Stromal cell of bone marrow (primary cell): Measurements from ENCODE around the gene SERPINE2.
"Not testable (repeated sequence)": the region's sequence is repeated elsewhere in the genome, so short reads cannot be mapped to it uniquely, and the experiment has no call there.

Experiments used
- DNase-seq: peaks from one replicate; pipeline ENCODE4 v3.0.0-alpha.2; 2012; ENCODE audit warnings: low read depth

The SERPINE2 gene

GRCh38 chr2:224014336-224014735, 24.8 kb downstream of the SERPINE2 start:
- DNase-seq: no peak

DNA sequence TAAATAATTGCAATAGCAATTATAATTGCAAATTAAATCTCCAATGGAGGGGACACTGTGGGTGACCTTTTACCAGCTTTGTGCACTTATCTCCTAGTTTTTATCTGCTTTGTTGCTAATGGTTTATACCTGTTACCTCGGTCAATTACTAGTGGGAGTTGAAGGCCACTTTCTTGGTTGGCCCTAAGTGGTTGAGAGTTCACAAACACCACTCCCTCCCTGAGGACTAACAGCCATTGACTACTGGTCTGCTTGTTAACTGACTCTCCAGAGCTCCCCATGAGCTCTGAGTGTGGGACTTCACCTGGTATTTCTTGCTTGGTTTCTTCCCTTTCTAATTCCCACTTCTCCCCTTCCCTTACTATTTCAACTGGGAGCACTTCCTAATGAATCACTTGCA, 27.2 kb downstream of the SERPINE2 start:
- no peak for DNase-seq

GRCh38 chr2:224009605-224010315, 29.3 kb downstream of the SERPINE2 start:
- DNase-seq: no peak

DNA sequence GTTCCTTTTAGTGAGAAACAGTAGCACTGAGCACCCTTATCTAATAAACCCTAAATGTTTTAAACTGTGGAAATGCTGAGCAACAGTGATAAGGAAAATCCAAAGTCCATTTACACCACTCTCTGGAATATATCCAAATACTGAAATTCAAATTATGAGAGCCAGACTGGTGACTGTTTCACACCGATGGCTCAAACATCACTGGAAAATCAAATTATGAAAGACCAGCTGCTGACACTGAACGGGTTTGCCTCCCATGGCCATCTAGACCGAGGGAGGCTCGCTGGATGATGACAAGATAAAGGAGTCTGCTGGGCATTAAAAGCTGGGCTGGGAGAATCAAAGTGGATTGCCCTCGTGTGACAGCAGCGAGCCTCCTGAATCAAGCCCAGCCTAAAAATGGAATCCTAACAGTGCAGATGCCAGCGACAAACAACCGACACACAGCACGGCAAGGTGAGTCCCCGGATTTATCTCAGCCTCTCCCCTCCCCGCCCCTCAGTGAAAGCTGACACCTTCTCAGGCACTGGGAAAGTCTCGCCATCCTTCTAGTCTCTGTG, 30.3 kb downstream of the SERPINE2 start:
- no peak for DNase-seq

- DNase-seq: no peak
Observed at GRCh38 chr2:224004105-224004695, 34.9 kb downstream of the SERPINE2 start.

DNA sequence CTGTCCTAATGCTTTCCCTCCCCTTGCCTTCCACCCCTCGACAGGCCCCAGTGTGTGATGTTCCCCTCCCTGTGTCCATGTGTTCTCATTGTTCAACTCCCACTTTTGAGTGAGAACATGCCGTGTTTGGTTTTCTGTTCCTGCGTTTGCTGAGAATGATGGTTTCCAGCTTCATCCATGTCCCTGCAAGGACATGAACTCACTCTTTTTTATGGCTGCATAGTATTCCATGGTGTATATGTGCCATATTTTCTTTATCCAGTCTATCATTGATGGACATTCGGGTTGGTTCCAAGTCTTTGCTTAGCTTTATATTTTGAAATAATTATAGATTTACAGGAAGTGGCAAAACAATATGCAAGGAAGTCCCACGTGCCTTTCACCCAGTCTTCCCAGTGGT, 38.4 kb downstream of the SERPINE2 start:
- DNase-seq: not testable (repeated sequence)

DNA sequence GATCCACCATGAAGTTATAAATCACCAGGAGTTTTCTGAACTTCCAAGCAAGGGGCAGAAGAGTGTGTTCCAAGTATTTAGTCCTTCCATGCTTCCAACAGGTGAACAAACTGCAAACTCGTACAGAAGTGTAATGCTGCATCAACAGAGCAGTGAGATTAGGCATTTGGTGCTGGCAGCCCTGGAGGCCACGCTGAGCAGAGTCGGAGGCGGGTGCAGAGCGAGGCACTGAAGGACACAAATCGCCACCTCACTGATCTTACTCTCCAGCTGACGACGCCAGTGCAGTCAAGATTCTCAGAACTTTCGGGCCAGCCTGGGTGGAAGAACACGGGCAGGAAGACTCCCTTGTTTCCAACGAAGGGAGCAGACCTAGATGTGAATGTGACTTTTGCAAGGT, 39.2 kb downstream of the SERPINE2 start:
- DNase-seq: no peak

DNA sequence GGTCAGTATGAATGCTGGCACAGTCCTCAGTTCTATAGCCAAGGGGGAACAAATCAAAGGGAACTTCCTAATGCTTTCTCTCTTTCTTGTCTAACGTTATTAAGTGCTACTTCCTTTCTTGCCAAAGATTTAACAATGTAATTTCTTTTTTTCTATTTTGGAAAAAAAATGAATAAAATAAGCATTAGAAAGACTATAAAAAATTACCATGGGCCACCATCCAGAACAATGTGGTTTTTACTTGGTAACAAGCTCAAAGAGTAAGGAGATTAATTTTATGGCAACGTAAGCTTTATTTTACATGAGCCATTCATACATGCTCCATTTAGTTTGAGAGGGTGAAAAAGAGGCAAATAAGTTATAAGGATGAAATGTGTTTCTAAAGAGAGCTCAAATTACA, 40.1 kb downstream of the SERPINE2 start:
- DNase-seq: no peak

- no peak for DNase-seq
Observed at GRCh38 chr2:223997938-223998337, 41.1 kb downstream of the SERPINE2 start.

DNA sequence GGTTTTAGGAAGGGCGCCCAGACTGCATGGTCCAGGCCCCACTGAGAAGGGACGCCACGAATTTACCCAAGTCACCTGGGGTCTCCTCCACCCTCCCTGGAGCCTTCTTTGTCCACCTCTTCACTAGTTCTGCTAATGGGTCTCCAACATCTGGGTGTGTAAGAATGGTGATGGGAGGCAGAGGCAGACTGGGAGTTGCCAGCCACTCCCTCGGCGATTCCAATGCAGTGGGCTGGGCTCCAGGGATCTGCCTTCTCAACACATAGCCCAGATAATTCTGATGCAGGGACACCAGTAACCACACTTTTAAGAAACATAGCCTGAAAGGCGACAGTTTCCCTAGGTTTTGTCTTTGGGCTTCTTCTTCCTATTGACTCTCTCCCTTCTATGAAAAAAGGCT, 42.7 kb downstream of the SERPINE2 start:
- no peak for DNase-seq

GRCh38 chr2:223995569-223995968, 43.5 kb downstream of the SERPINE2 start:
- peak; percentile 30 for DNase-seq

DNA sequence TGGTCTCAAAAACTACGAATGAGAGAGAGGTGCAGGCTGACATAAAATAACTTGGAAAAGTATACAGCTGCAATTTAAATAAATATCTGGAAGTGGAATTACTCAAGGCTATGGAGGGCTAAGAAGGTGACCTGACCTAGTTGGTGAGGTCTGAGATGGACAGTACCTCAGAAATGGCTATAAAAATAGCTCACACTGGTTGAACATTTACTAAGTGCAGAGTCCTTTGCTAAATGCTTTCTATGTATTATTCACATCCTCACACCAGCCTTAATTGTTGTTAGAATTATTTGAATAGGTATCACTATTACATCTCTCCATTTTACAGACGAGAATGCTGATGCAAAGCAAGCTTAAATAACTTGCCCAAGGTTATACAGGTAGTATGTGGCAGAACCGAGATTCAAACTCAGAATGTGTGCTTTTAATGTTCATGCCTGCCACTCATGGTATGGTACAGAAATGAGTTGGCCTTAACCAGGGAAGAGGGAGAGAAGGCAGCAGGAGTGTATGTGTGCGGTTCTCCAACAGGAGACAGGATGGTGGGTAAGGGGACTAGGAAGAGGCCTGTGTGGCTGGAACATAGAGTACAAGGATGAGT, 44.4 kb downstream of the SERPINE2 start:
- no peak for DNase-seq

DNA sequence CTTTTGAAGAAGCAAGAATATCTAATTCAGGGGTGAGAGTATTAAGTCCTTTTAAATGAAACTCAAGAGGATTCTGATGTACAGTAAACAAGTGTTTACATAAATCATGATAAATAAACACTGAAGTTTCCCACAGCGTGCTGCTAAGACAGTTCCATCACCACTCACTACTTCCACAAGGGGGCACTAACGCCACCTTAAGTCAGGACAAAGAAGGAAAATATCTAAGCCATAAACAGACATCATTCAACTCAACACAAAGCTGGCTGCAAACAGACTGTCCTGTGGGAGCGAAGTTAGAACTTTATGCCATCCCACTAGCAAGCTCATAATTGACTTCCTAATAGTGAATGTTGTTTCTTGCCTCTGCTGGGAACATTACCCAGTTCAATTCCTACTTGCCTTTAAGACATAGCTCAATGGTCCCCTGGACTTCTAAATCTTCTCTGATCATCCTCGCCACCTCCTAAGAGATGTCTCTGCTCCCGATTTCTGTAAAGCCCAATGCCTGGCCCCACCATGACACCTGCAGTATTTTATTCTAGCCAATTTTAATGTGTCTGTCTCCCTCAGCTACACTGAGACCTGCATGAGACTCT, 45.4 kb downstream of the SERPINE2 start:
- DNase-seq: peak; percentile 75

- no peak for DNase-seq
Observed at GRCh38 chr2:223991611-223992010, 47.5 kb downstream of the SERPINE2 start.

DNA sequence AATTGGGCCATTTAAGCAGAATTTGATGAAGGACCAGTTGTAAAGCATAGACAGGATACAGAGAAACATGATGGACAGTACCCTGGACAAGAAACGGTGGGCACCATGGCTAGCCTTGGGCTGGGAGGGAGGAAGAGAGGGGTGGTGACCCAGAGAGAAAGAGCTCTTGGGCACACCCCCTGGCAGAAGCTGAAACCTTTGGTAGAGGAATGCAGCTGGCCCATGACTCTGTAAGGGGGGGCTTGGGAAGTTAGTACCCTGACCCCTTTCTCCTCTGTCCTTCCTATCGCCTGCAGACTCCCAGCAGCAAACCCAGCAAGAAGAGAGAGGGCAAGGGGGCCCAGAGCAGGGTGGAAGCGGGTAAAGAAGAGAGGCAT, 49.2 kb downstream of the SERPINE2 start:
- DNase-seq: no peak

DNA sequence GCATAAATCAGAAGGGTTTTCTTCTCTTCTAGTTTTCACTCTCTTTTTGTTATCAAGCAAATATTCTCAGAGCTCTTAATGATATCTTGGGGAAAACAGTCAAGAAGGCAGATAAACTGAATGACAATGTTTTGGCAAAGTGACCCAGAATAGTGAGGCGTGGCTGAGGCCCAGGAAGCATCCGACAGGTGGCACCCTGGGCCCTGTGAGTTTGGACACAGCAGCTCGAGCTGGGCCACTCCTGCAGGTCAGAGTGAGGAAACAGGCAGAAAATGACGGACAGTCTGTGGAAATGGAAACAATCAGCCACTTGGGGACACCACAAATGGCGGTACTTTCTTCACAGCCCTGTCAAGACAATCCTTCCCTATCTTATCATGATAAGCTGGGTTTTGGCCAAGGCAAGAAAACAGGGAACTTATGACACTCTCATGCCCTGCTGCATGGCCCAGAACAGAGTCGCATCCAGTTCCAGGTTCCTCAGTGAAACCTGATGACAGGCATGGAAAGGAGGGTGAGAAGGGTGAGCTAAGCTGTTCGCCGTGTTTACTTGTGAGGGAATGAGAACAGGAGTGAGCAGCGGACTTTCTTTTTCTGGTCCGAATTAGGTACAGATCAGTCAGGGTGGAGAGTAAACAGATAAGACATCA, 49.8 kb downstream of the SERPINE2 start:
- no peak for DNase-seq

DNA sequence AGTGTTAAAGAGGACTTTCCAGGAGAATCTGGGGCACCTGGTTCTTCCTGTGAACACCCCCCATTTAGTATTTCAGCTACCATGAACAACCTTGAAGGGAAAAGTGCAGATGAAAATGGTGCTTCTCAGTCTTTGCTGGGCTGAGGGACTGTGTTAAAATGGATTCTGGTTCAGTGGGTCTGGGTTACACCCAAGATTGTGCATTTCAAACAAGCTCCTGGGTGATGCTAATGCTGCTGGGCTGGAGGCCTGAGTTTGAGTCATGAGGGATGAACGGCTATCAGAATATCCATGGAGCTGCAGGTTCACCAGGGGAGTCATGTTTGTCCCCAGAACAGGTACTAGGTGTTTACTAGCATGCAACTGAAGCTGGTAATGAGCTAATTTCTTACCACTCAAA, 57.8 kb downstream of the SERPINE2 start:
- DNase-seq: no peak

GRCh38 chr2:223980803-223981202, 58.3 kb downstream of the SERPINE2 start:
- no peak for DNase-seq

DNA sequence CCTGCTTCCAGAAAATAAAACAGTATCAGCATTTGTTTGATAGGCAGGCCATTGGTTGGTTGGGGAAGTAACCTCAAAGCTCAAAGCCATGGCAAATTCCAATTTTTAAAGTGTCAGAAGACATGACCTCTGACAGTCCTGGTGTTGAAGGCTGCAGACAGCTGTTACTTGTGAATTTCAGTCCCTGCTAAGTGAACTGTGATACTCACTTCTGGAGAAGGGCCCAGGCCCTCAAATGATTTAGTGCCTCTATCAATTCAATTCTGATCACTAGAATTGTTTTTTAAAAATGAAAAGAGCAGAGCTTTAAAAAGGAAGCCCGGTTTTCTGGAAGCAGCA, 58.7 kb downstream of the SERPINE2 start:
- no peak for DNase-seq

- DNase-seq: no peak
Observed at GRCh38 chr2:223979730-223980396, 59.2 kb downstream of the SERPINE2 start.

DNA sequence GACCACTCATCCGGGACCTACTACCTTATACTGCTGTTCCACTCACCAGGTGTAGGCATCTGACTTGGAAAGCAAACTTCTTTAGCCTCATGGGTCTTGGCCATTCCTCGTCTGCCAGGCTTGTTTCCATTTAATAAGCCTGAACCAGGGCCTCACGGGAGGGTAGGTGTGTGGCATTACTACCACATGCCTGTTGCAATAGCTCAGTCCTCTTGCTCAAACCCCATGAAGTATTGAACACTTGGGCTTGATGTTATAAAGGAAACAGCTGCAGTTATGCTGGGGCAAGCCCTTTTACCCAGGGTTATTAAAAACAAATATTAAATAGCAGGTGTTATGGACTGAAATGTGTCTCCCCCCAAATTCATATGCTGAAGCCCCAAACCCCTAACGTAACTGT, 60.6 kb downstream of the SERPINE2 start:
- DNase-seq: no peak

GRCh38 chr2:223976635-223977226, 62.4 kb downstream of the SERPINE2 start:
- no peak for DNase-seq
